Spleen (tissue), 11 donors: ENCODE results near the gene RGL4. TPM values are rescaled to one million over a fixed set of nuclear protein-coding genes. Genes with fewer than 3 reads are reported as not detected.
"Not testable (repeated sequence)": the region's sequence is repeated elsewhere in the genome, so short reads cannot be mapped to it uniquely, and the experiment has no call there.

Experiments used
- DNase-seq: peaks from one replicate; pipeline ENCODE4 v3.0.0-alpha.2; 2020
- H3K27ac ChIP-seq, 8 donors: fragments of 200-600 bp; sonication (generic) in 7 of 8; 1 replicate in 4 of 8; 2 replicates in 4 of 8; pipeline versions ENCODE4 v1.5.0 to v1.8.0; 2016 to 2021; ENCODE audit warnings: inconsistent platforms in 4 of 8, mild to moderate bottlenecking in 4 of 8, moderate library complexity in 1 of 8
- H3K27me3 ChIP-seq, 7 donors: fragments of 200-600 bp; sonication (generic) in 6 of 7; replicated peaks in 1 of 7; 1 replicate in 4 of 7; 2 replicates in 3 of 7; pipeline versions ENCODE4 v1.5.0 to v1.8.0; 2016 to 2021; ENCODE audit warnings: inconsistent platforms in 3 of 7, mild to moderate bottlenecking in 1 of 7
- H3K36me3 ChIP-seq, 6 donors: fragments of 200-600 bp; sonication (generic) in 5 of 6; 1 replicate in 4 of 6; 2 replicates in 2 of 6; pipeline versions ENCODE4 v1.5.0 to v1.8.0; 2016 to 2021; ENCODE audit warnings: inconsistent platforms in 2 of 6
- H3K4me1 ChIP-seq, 6 donors: fragments of 200-600 bp; sonication (generic) in 5 of 6; 1 replicate in 3 of 6; 2 replicates in 3 of 6; pipeline versions ENCODE4 v1.5.0 to v1.8.0; 2016 to 2021; ENCODE audit warnings: inconsistent platforms in 3 of 6
- H3K4me3 ChIP-seq, 8 donors: fragments of 200-600 bp; sonication (generic) in 7 of 8; 1 replicate in 4 of 8; 2 replicates in 4 of 8; pipeline versions ENCODE4 v1.5.0 to v1.8.0; 2016 to 2021; ENCODE audit warnings: inconsistent platforms in 4 of 8, mild to moderate bottlenecking in 4 of 8, moderate library complexity in 2 of 8
- H3K9me3 ChIP-seq, 8 donors: fragments of 200-600 bp; sonication (generic) in 7 of 8; 1 replicate in 4 of 8; 2 replicates in 4 of 8; pipeline versions ENCODE4 v1.5.0 to v1.8.0; 2016 to 2021; ENCODE audit warnings: inconsistent platforms in 4 of 8
- POLR2A ChIP-seq, 3 donors: fragments of 450-650 bp; IDR thresholded peaks; one replicate each; pipeline ENCODE4 v1.5.1; 2017; ENCODE audit warnings: antibody characterized with exemption in 3 of 3, mild to moderate bottlenecking in 1 of 3
- POLR2AphosphoS5 ChIP-seq, 3 donors: sonication (generic); formaldehyde crosslinking; IDR thresholded peaks; one replicate each; pipeline ENCODE4 v1.5.1; 2017; ENCODE audit warnings: antibody characterized with exemption in 3 of 3
- WGBS, 5 donors: extraction: QIAGEN DNeasy Blood & Tissue Kit in 3 of 5; methylation state at CpG; one replicate each; pipeline versions ENCODE4 v1.1.5 to v1.1.7; 2013 to 2018; 5-methylcytosine and 5-hydroxymethylcytosine counted together
- intact Hi-C: fragments of 100-400 bp; cut with DNase I; formaldehyde crosslinking; loops from one replicate; pipeline ENCODE4 v1.15.0; 2023; ENCODE audit warnings: low total_unique reads
- polyA plus RNA-seq, 3 donors: library from polyadenylated mRNA; stranded (reverse); fragments of 200-250 nt; gene quantifications; one replicate each; pipeline ENCODE4 v1.2.1, GENCODE V29; 2013
- total RNA-seq, 7 donors: library from RNA; depleted of rRNA in 3 of 7; stranded (reverse); fragments of >200 nt in 3 of 7; fragmentation: NEBNext Ultra II Directional in 4 of 7; extraction: Animal tissue kit (Norgen Biotek cat#: 25700) in 4 of 7; gene quantifications; one replicate each; pipeline versions ENCODE4 v1.1.0 to v1.2.1, GENCODE V29; 2016 to 2021
- TF ChIP-seq, protein P1 (sequence below), 11 experiments: fragments of 200-600 bp in 7 of 11; fragments of 450-650 bp in 4 of 11; sonication (generic) in 4 of 11; IDR thresholded peaks in 8 of 11; conservative IDR thresholded peaks in 3 of 11; 1 replicate in 7 of 11; 2 replicates in 4 of 11; pipeline versions ENCODE4 v1.4.0 to v1.8.0; 2016 to 2021; ENCODE audit warnings: antibody characterized with exemption in 11 of 11, inconsistent platforms in 4 of 11, mild to moderate bottlenecking in 1 of 11
- donor health status: healthy with polysubstance abuse.
- donor health status: DM: no; HTN: no; CAD: no; lungs with moderate emphysema.
- donor health status: DM: no; HTN: no; CAD: no.
- donor health status: Bipolar disorder and iron deficiency.
- donor health status: healthy.
- donor health status: DM: no; HTN: no; CAD: no.
- donor health status: DM: yes; HTN: yes; CAD: no.

The RGL4 gene
- total and polyA plus RNA-seq, 10 donors = 9.6 to 46.6 (median 17.6) TPM

DNA sequence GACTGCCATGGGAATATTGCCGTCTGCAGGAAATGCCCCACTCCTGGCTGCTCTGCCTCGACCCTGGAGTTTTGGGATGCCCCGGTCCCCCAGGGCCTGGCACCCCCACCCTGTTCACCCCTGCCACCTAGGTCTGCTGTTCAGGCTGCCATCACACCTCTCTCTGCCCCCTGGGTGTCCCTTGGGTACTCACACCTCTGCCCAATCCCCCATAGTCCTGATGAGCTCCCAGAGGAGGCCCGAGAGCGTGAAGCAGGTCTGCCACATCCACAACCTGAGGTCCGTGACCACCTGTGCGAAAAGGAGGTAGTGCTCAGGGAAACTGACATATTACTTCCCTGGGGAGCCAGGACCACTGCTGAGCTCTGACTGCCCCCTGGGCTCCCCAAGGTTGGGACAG lies 38.5 kb upstream of the RGL4 start:
- H3K4me3 ChIP-seq = no peak overlapping the region
- H3K27ac ChIP-seq = no peak overlapping the region
- peak; percentile 38 for DNase-seq
- WGBS, 5 donors = 91 to 97% (median 96%) methylated on average over 5 to 7 of the region's 7 CpGs
- TF ChIP-seq POLR2AphosphoS5 (IDR thresholded peaks at IDR 0.05) (no peak), POLR2A (IDR thresholded peaks at IDR 0.05) (no peak)
- TF ChIP-seq, protein P1, sequence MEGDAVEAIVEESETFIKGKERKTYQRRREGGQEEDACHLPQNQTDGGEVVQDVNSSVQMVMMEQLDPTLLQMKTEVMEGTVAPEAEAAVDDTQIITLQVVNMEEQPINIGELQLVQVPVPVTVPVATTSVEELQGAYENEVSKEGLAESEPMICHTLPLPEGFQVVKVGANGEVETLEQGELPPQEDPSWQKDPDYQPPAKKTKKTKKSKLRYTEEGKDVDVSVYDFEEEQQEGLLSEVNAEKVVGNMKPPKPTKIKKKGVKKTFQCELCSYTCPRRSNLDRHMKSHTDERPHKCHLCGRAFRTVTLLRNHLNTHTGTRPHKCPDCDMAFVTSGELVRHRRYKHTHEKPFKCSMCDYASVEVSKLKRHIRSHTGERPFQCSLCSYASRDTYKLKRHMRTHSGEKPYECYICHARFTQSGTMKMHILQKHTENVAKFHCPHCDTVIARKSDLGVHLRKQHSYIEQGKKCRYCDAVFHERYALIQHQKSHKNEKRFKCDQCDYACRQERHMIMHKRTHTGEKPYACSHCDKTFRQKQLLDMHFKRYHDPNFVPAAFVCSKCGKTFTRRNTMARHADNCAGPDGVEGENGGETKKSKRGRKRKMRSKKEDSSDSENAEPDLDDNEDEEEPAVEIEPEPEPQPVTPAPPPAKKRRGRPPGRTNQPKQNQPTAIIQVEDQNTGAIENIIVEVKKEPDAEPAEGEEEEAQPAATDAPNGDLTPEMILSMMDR (IDR thresholded peaks at IDR 0.05 in 8 of 11, conservative IDR thresholded peaks at IDR 0.05 in 3 of 11) = no peak
- no peaks in the 10 kb centered on the region for H3K4me1 ChIP-seq
- intact Hi-C loops = no loop called here
- peaks cover 0 to 91% (median 3%) of the 10 kb centered on the region in 6 donors for H3K36me3 ChIP-seq
- no peaks in the 10 kb centered on the region for H3K27me3 ChIP-seq
- no peaks in the 10 kb centered on the region for H3K9me3 ChIP-seq

DNA sequence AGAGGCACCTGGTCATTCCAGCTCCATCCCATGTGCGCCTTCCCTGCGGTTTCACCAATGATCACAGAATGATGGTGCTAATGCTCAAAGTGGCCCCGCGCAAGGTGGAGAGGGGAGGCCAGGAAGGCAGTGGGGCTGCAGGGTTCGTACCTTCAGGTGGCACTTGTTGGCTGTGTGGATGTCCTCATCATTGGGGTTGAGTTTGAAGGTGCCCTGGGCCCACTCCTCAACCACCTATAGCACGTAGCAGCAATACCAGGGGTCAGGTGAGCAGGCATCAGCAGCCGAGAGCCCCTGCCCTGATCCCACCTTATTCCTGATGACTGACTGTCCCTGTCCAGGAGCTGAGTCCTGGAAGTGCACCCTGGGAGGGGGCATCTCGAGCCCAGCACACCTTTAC lies 38.1 kb upstream of the RGL4 start:
- H3K4me1 ChIP-seq = no peaks in the 10 kb centered on the region
- DNase-seq = peak; percentile 56
- intact Hi-C loops = no loop called here
- TF ChIP-seq POLR2AphosphoS5 (IDR thresholded peaks at IDR 0.05) (no peak), POLR2A (IDR thresholded peaks at IDR 0.05) (no peak)
- TF ChIP-seq, protein P1 (IDR thresholded peaks at IDR 0.05 in 8 of 11, conservative IDR thresholded peaks at IDR 0.05 in 3 of 11) = no peak
- H3K27ac ChIP-seq = no peak overlapping the region
- H3K4me3 ChIP-seq = no peak overlapping the region
- WGBS, 5 donors = 83 to 97% (median 89%) methylated on average over 4 to 8 of the region's 8 CpGs
- peaks cover 0 to 95% (median 3%) of the 10 kb centered on the region in 6 donors for H3K36me3 ChIP-seq
- no peaks in the 10 kb centered on the region for H3K27me3 ChIP-seq
- H3K9me3 ChIP-seq = no peaks in the 10 kb centered on the region

DNA sequence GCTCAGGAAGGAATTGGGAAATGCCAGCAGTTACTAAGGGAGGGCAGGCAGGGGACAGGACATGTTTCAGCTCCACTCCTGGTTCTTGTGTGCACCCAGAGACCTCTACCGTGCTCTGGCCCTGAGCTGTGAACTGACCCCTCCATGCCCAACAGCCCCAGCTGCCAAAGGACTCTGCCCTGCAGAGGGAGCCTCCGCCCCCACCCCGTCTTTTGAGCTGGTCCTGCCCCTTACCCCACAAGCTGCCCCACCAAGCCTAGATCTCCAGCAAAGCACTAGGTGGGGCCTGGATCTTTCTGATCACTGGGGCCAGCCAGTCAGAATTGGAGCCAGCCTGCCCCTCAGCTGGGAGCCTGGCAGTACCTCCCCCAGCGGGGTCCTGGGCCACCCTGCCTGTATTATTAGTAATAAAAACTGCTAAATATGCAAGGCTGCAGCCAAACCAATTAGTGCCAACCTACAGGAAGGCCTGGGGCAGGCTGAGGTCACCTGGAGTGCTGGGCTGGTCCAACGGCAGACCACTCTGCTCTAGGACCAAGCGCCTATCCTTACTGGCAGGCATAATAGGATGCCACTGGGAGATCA lies 34.8 kb upstream of the RGL4 start:
- H3K27me3 ChIP-seq = no peaks in the 10 kb centered on the region
- H3K36me3 ChIP-seq = peaks cover 0 to 100% (median 20%) of the 10 kb centered on the region in 6 donors
- H3K4me1 ChIP-seq = no peaks in the 10 kb centered on the region
- no peaks in the 10 kb centered on the region for H3K9me3 ChIP-seq
- no peak overlapping the region for H3K4me3 ChIP-seq
- intact Hi-C loops = no loop called here
- TF ChIP-seq, protein P1 (IDR thresholded peaks at IDR 0.05 in 8 of 11, conservative IDR thresholded peaks at IDR 0.05 in 3 of 11) = no peak
- TF ChIP-seq POLR2AphosphoS5 (IDR thresholded peaks at IDR 0.05) (no peak), POLR2A (IDR thresholded peaks at IDR 0.05) (no peak)
- H3K27ac ChIP-seq = no peak overlapping the region
- 85 to 98% (median 91%) methylated on average over 6 of the region's 6 CpGs for WGBS, 5 donors
- peak; percentile 48 for DNase-seq

DNA sequence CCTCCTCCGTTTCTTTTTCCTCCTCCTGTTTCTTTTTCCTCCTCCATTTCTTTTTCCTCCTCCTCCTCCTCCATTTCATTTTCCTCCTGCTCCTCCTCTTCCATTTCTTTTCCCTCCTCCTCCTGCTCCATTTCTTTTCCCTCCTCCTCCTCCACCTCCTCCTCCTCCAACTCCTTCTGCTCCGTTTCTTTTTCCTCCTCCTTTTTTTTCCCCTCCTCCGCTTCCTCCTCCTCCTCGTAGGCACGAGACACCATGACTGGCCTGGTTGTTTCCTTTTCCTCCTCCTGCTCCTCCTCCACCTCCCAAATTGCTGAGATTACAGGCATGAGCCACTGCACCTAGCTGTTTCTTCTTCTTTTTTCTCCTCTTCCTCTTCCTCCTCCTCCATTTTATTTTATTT lies 33.1 kb upstream of the RGL4 start:
- Histone ChIP-seq H3K36me3 (peaks cover 0 to 100% (median 21%) of the 10 kb centered on the region in 6 donors), H3K27ac (no peak overlapping the region), H3K9me3 (no peaks in the 10 kb centered on the region), H3K4me1 (no peaks in the 10 kb centered on the region), H3K4me3 (no peak overlapping the region), H3K27me3 (no peaks in the 10 kb centered on the region)
- no peak for DNase-seq
- TF ChIP-seq, protein P1 (IDR thresholded peaks at IDR 0.05 in 8 of 11, conservative IDR thresholded peaks at IDR 0.05 in 3 of 11) = no peak
- TF ChIP-seq POLR2AphosphoS5 (IDR thresholded peaks at IDR 0.05) = no peak
- no peak for TF ChIP-seq POLR2A (IDR thresholded peaks at IDR 0.05)
- 47 to 72% (median 58%) methylated on average over 5 of the region's 5 CpGs for WGBS, 5 donors
- intact Hi-C loops = no loop called here

DNA sequence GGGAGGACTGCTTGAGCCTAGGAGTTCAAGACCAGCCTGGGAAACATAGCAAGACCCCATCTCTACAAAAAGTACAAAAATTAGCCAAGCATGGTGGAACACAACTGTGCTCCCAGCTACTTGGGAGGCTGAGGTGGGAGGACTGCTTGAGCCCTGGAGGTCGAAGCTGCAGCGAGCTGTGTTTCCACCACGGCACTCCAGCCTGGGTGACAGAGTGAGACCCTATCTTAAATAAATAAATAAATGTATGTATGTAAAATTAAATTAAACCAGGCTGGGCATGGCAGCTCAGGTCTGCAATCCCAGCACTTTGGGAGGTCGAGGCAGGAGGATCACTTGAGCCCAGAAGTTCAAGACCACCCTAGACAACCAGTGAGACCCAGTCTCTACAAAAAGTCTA lies 30.4 kb upstream of the RGL4 start:
- peaks cover 0 to 84% (median 23%) of the 10 kb centered on the region in 6 donors for H3K36me3 ChIP-seq
- intact Hi-C loops, H3K9me3 ChIP-seq, H3K4me1 ChIP-seq, H3K4me3 ChIP-seq, H3K27ac ChIP-seq, H3K27me3 ChIP-seq: not testable (repeated sequence)
- peak; percentile 23 for DNase-seq
- WGBS, 5 donors = 92 to 100% (median 96%) methylated on average over 4 of the region's 4 CpGs
